Endodermal cell (in vitro differentiated cells): ENCODE data around the gene KLF6. TPM values are rescaled to one million over a fixed set of nuclear protein-coding genes. Genes with fewer than 3 reads are reported as not detected.

ENCODE experiments used
- DNase-seq: peaks from one replicate; pipeline ENCODE4 v3.0.0-alpha.2; 2017
- H3K27ac ChIP-seq: 2 replicates; pipeline ENCODE4 v1.5.1; 2013; ENCODE audit warnings: mild to moderate bottlenecking, low read depth, low read length, moderate library complexity
- H3K27me3 ChIP-seq: 2 replicates; pipeline ENCODE4 v1.6.1; 2013; ENCODE audit warnings: mild to moderate bottlenecking, low read length, moderate library complexity; ENCODE audit not compliant: insufficient read depth, control insufficient read depth, poor library complexity, severe bottlenecking
- H3K36me3 ChIP-seq: 2 replicates; pipeline ENCODE4 v1.7.0; 2013; ENCODE audit warnings: mild to moderate bottlenecking, low read length, moderate library complexity; ENCODE audit not compliant: control insufficient read depth, insufficient read depth
- H3K4me1 ChIP-seq: one replicate; pipeline ENCODE4 v1.7.0; 2013; ENCODE audit warnings: low read length; ENCODE audit not compliant: control insufficient read depth, insufficient read depth
- H3K4me3 ChIP-seq: 2 replicates; pipeline ENCODE4 v1.5.1; 2013; ENCODE audit warnings: mild to moderate bottlenecking, low read length, moderate library complexity
- H3K9ac ChIP-seq: 2 replicates; pipeline ENCODE4 v1.6.1; 2013; ENCODE audit warnings: mild to moderate bottlenecking, low read length, moderate library complexity; ENCODE audit not compliant: poor library complexity, severe bottlenecking; ENCODE audit errors: extremely low read depth
- H3K9me3 ChIP-seq: 2 replicates; pipeline ENCODE4 v1.6.1; 2013; ENCODE audit warnings: mild to moderate bottlenecking, low read length, moderate library complexity; ENCODE audit not compliant: control insufficient read depth
- H3K27ac Mint-ChIP-seq: 2 replicates; pipeline ENCODE4 v1.8.0; 2020; ENCODE audit warnings: mixed read lengths
- H3K27me3 Mint-ChIP-seq: 2 replicates; pipeline ENCODE4 v1.8.0; 2021; ENCODE audit warnings: mild to moderate bottlenecking, mixed read lengths; ENCODE audit not compliant: insufficient read depth
- H3K36me3 Mint-ChIP-seq: 2 replicates; pipeline ENCODE4 v1.8.0; 2020; ENCODE audit warnings: low read depth, mixed read lengths
- H3K4me1 Mint-ChIP-seq: 2 replicates; pipeline ENCODE4 v1.8.0; 2020; ENCODE audit warnings: mixed read lengths
- H3K4me3 Mint-ChIP-seq: 2 replicates; pipeline ENCODE4 v1.8.0; 2020; ENCODE audit warnings: mild to moderate bottlenecking, moderate library complexity, mixed read lengths
- H3K9me3 Mint-ChIP-seq: 2 replicates; pipeline ENCODE4 v1.8.0; 2020; ENCODE audit warnings: mild to moderate bottlenecking, mixed read lengths
- WGBS, 2 experiments: methylation state at CpG; one replicate each; pipeline versions ENCODE4 v1.1.5 to v1.1.7; 2013; ENCODE audit warnings: missing lambda C conversion rate in 2 of 2, mixed read lengths in 1 of 2; ENCODE audit not compliant: insufficient coverage in 1 of 2, insufficient read length in 1 of 2; 5-methylcytosine and 5-hydroxymethylcytosine counted together
- total RNA-seq, 2 donors: library from RNA; stranded (reverse); fragmentation: NEBNext Ultra II Directional in 1 of 2; extraction: Animal tissue kit (Norgen Biotek cat#: 25700) in 1 of 2; gene quantifications; 2 replicates in 1 of 2; 3 replicates in 1 of 2; pipeline ENCODE4 v1.2.1, GENCODE V29; 2021
- TF ChIP-seq, protein P1 (sequence below): fragments of 200-600 bp; sonication (generic); conservative IDR thresholded peaks from 2 replicates; pipeline ENCODE4 v1.5.0; 2021; ENCODE audit warnings: antibody characterized with exemption, mild to moderate bottlenecking

Gene KLF6
- total RNA-seq, 2 donors from 2014 or later: 59.0 to 71.2 TPM

DNA sequence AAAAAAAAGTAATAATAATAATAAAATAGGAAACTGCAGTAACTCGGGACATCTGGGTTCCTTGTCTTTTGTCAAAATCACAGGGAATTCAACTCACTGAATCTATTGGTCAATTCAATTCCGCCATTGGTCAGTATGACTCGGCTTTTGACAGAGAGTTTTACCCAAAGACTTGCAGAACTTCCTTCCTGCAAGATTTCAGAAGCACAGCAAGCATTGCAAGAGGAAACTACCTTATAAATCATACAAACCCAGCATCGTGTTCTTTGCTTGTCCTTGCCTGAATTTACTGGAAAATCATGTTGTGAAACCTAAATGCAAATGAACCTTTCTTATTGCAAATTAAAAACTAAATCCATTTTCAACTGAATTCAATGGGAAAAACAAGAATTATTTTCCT is 15.5 kb downstream of the KLF6 start:
- H3K27me3 ChIP-seq: no peaks in the 10 kb centered on the region
- no peaks in the 10 kb centered on the region for H3K9me3 ChIP-seq
- no peak overlapping the region for H3K4me3 ChIP-seq
- Mint-ChIP-seq H3K4me3 (no peak overlapping the region), H3K9me3 (no peaks in the 10 kb centered on the region), H3K27me3 (peaks cover 15% of the 10 kb centered on the region), H3K4me1 (peaks cover 18% of the 10 kb centered on the region), H3K27ac (no peak overlapping the region), H3K36me3 (no peaks in the 10 kb centered on the region)
- 91 to 97% methylated on average over 4 of the region's 4 CpGs for WGBS, 2 experiments
- no peak overlapping the region for H3K9ac ChIP-seq
- DNase-seq: no peak
- no peak overlapping the region for H3K27ac ChIP-seq
- H3K36me3 ChIP-seq: no peaks in the 10 kb centered on the region
- no peaks in the 10 kb centered on the region for H3K4me1 ChIP-seq
- TF ChIP-seq, protein P1, sequence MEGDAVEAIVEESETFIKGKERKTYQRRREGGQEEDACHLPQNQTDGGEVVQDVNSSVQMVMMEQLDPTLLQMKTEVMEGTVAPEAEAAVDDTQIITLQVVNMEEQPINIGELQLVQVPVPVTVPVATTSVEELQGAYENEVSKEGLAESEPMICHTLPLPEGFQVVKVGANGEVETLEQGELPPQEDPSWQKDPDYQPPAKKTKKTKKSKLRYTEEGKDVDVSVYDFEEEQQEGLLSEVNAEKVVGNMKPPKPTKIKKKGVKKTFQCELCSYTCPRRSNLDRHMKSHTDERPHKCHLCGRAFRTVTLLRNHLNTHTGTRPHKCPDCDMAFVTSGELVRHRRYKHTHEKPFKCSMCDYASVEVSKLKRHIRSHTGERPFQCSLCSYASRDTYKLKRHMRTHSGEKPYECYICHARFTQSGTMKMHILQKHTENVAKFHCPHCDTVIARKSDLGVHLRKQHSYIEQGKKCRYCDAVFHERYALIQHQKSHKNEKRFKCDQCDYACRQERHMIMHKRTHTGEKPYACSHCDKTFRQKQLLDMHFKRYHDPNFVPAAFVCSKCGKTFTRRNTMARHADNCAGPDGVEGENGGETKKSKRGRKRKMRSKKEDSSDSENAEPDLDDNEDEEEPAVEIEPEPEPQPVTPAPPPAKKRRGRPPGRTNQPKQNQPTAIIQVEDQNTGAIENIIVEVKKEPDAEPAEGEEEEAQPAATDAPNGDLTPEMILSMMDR: no peak

DNA sequence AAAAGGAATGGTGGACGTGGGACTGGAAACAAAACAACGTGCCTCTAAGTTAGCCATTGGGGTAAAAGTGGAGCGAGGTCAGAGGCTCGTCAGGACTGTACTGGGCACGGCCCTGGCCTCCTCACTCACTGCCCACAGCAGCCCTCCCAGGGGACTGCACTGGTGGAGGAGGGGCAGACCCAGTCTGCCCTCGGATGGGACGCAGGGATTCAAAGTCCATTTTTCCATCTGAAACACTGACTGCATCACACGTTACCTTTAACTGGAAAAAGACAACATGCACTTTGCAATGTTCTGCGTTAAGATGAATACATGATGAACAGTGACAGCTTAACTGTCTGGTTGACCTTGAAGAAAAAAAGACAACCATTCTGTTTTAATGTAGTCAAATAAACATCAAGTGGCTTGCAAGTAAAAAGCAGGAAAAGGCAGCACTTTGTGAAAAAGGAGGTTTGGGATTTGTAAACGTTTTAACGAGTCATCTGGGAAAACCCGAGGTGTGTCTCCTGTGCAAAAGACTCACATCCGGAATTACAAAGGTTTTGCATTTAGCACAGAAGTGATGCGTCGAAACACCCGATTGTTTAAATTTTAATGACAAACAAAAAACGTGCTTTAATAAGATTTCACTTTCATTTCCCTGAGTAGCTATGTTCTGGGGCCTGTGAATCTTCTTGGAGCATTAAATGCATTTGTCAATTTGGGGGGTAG is 18.8 kb downstream of the KLF6 start:
- no peak overlapping the region for H3K9ac ChIP-seq
- TF ChIP-seq, protein P1: no peak
- no peaks in the 10 kb centered on the region for H3K36me3 ChIP-seq
- Mint-ChIP-seq H3K27me3 (peaks cover 24% of the 10 kb centered on the region), H3K27ac (no peak overlapping the region), H3K9me3 (no peaks in the 10 kb centered on the region), H3K36me3 (no peaks in the 10 kb centered on the region), H3K4me3 (no peak overlapping the region), H3K4me1 (peaks cover 18% of the 10 kb centered on the region)
- no peak overlapping the region for H3K27ac ChIP-seq
- peak; percentile 27 for DNase-seq
- no peaks in the 10 kb centered on the region for H3K4me1 ChIP-seq
- H3K9me3 ChIP-seq: no peaks in the 10 kb centered on the region
- no peaks in the 10 kb centered on the region for H3K27me3 ChIP-seq
- WGBS, 2 experiments: 78 to 79% methylated on average over 8 to 17 of the region's 17 CpGs
- H3K4me3 ChIP-seq: no peak overlapping the region

DNA sequence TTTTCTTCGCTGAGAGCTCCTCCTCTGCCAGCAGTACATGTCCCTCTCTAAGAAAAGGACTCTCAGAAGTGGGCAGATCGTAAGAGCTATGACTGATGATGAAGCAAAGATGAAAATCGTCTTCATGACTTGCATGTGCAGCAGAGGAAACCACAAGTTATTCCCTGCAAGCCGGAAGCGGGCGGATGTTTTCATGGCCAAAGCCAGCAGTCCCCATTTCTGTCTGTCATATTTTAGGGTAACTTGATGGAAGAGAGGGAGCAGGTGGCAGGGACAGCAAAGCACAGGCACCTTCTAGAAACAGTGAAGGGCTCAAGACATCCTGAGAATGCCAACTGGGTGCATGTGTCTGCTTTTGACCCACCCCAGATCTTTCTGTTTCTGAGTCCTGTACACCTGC is 19.9 kb downstream of the KLF6 start:
- H3K9me3 ChIP-seq: no peaks in the 10 kb centered on the region
- H3K27me3 ChIP-seq: no peaks in the 10 kb centered on the region
- H3K4me3 ChIP-seq: no peak overlapping the region
- no peak overlapping the region for H3K27ac ChIP-seq
- H3K36me3 ChIP-seq: no peaks in the 10 kb centered on the region
- H3K4me1 ChIP-seq: no peaks in the 10 kb centered on the region
- no peak overlapping the region for H3K4me3 Mint-ChIP-seq
- DNase-seq: no peak
- peaks cover 14% of the 10 kb centered on the region for H3K4me1 Mint-ChIP-seq
- TF ChIP-seq, protein P1: no peak
- H3K27me3 Mint-ChIP-seq: peaks cover 31% of the 10 kb centered on the region
- H3K9me3 Mint-ChIP-seq: no peaks in the 10 kb centered on the region
- H3K36me3 Mint-ChIP-seq: no peaks in the 10 kb centered on the region
- H3K27ac Mint-ChIP-seq: no peak overlapping the region
- 85 to 98% methylated on average over 6 of the region's 6 CpGs for WGBS, 2 experiments
- H3K9ac ChIP-seq: no peak overlapping the region
